Naive thymus-derived CD4-positive, alpha-beta T cell (primary cell): ENCODE data around the gene DNAJA2. TPM values are rescaled to one million over a fixed set of nuclear protein-coding genes. Genes with fewer than 3 reads are reported as not detected.
A peak's percentile ranks its signal among the peaks of the same experiment; 100 is the strongest.
"Not testable (repeated sequence)": the region's sequence is repeated elsewhere in the genome, so short reads cannot be mapped to it uniquely, and the experiment has no call there.

ENCODE experiments used
- ATAC-seq: fragments of 150-1000 bp; cut with Tn5 transposase; 2 replicates; pipeline ENCODE4 v1.10.0; 2021; ENCODE audit warnings: mild to moderate bottlenecking, moderate library complexity
- CTCF ChIA-PET: fragments of 350-600 bp; sonication (Branson Sonifier 250); formaldehyde crosslinking; loops from one replicate; lab custom pipeline; 2021; ENCODE audit warnings: antibody characterized with exemption; lab: Charles Lee
- POLR2A ChIA-PET: fragments of 350-600 bp; sonication (Branson Sonifier 250); formaldehyde crosslinking; loops from one replicate; lab custom pipeline; 2021; ENCODE audit warnings: antibody characterized with exemption, inconsistent platforms; lab: Charles Lee
- DNase-seq, 9 donors: peaks; one replicate each; pipeline versions ENCODE4 v3.0.0 to v3.0.0-alpha.2; 2020 to 2022; ENCODE audit warnings: mixed read lengths in 1 of 9
- H3K27ac ChIP-seq: one replicate; pipeline ENCODE4 v1.7.0; 2013; ENCODE audit warnings: mild to moderate bottlenecking, low read depth, low read length, moderate library complexity
- H3K27me3 ChIP-seq, 2 donors: one replicate each; pipeline ENCODE4 v1.7.0; 2013; ENCODE audit warnings: low read length in 2 of 2, mild to moderate bottlenecking in 2 of 2, moderate library complexity in 2 of 2; ENCODE audit not compliant: control insufficient read depth in 2 of 2, insufficient read depth in 2 of 2
- H3K36me3 ChIP-seq, 3 experiments: 1 replicate in 2 of 3; 2 replicates in 1 of 3; pipeline ENCODE4 v1.7.0; 2013; ENCODE audit warnings: low read length in 3 of 3, mild to moderate bottlenecking in 3 of 3, moderate library complexity in 1 of 3; ENCODE audit not compliant: insufficient read depth in 3 of 3, control insufficient read depth in 2 of 3
- H3K4me1 ChIP-seq, 2 donors: one replicate each; pipeline ENCODE4 v1.7.0; 2013; ENCODE audit warnings: low read length in 2 of 2, mild to moderate bottlenecking in 2 of 2, moderate library complexity in 1 of 2; ENCODE audit not compliant: control insufficient read depth in 2 of 2, insufficient read depth in 2 of 2
- H3K4me3 ChIP-seq: 2 replicates; pipeline ENCODE4 v1.7.0; 2013; ENCODE audit warnings: mild to moderate bottlenecking, low read length
- H3K9me3 ChIP-seq, 3 experiments: 1 replicate in 2 of 3; 2 replicates in 1 of 3; pipeline ENCODE4 v1.7.0; 2013; ENCODE audit warnings: low read length in 3 of 3; ENCODE audit not compliant: control insufficient read depth in 2 of 3
- H3K27ac Mint-ChIP-seq, 9 donors: one replicate each; pipeline ENCODE4 v1.8.0; 2020 to 2022; ENCODE audit warnings: mixed read lengths in 9 of 9, mild to moderate bottlenecking in 8 of 9, moderate library complexity in 5 of 9, inconsistent platforms in 2 of 9
- H3K27me3 Mint-ChIP-seq, 5 donors: one replicate each; pipeline ENCODE4 v1.8.0; 2021 to 2022; ENCODE audit warnings: mixed read lengths in 5 of 5, mild to moderate bottlenecking in 1 of 5
- H3K36me3 Mint-ChIP-seq, 5 donors: one replicate each; pipeline ENCODE4 v1.8.0; 2020 to 2022; ENCODE audit warnings: mixed read lengths in 5 of 5, mild to moderate bottlenecking in 3 of 5, inconsistent platforms in 1 of 5
- H3K4me1 Mint-ChIP-seq, 7 donors: one replicate each; pipeline ENCODE4 v1.8.0; 2020 to 2022; ENCODE audit warnings: mixed read lengths in 7 of 7, mild to moderate bottlenecking in 3 of 7, inconsistent platforms in 1 of 7
- H3K4me3 Mint-ChIP-seq, 10 donors: one replicate each; pipeline ENCODE4 v1.8.0; 2020 to 2022; ENCODE audit warnings: mild to moderate bottlenecking in 10 of 10, mixed read lengths in 10 of 10, moderate library complexity in 6 of 10, inconsistent platforms in 2 of 10
- H3K9me3 Mint-ChIP-seq, 11 donors: one replicate each; pipeline ENCODE4 v1.8.0; 2020 to 2022; ENCODE audit warnings: mixed read lengths in 11 of 11, mild to moderate bottlenecking in 4 of 11, inconsistent platforms in 1 of 11, moderate library complexity in 1 of 11
- intact Hi-C, 2 donors: fragments of 100-400 bp; cut with micrococcal nuclease; formaldehyde crosslinking; loops; one replicate each; pipeline ENCODE4 v1.15.1; 2023
- polyA plus RNA-seq, 2 donors: library from polyadenylated mRNA; unstranded; fragments of 300-500 nt; fragmentation: Illumina TruSeq; gene quantifications; one replicate each; pipeline ENCODE4 v1.2.3, GENCODE V29; 2021
- total RNA-seq, 6 experiments: library from RNA in 5 of 6; stranded (reverse) in 5 of 6; gene quantifications; 1 replicate in 5 of 6; 2 replicates in 1 of 6; pipeline ENCODE4 v1.2.3 and lab custom pipeline; 2021 to 2026

DNAJA2 gene
- total and polyA plus RNA-seq, 7 experiments from 2014 or later = 59.4 to 98.2 (median 66.1) TPM

DNA sequence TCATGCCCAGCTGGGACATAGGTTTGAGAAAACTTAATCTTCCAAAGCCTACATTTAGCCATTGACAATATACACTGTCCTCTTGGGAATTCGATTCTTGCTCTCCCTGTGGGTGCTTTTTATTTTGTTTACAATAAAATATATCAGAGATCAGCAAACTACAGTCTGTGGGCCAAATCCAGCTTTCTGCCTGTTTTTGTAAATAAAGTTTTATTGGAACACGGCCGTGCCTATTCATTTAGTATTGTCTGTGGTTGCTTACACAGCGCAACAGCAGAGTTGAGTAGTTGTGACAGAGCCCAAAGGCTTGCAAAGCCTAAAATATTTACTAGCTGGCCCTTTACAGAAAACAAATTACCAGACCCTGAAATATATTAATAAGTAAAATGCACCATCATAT lies 39.7 kb upstream of the DNAJA2 start:
- Histone ChIP-seq H3K27me3 (no peaks in the 10 kb centered on the region), H3K9me3 (no peaks in the 10 kb centered on the region), H3K36me3 (no peaks in the 10 kb centered on the region), H3K27ac (no peak overlapping the region), H3K4me1 (peaks cover 0 to 15% of the 10 kb centered on the region in 2 donors), H3K4me3 (no peak overlapping the region)
- H3K4me1 Mint-ChIP-seq = peaks cover 6 to 22% (median 11%) of the 10 kb centered on the region in 7 donors
- ATAC-seq (no peak), DNase-seq (no peak)
- H3K4me3 Mint-ChIP-seq = no peak overlapping the region
- H3K27ac Mint-ChIP-seq = no peak overlapping the region
- intact Hi-C loops = no loop called here
- peaks cover 0 to 2% (median 0%) of the 10 kb centered on the region in 11 donors for H3K9me3 Mint-ChIP-seq
- ChIA-PET CTCF (no interaction called here), POLR2A (no interaction called here)
- H3K27me3 Mint-ChIP-seq = peaks cover 0 to 3% (median 0%) of the 10 kb centered on the region in 5 donors
- H3K36me3 Mint-ChIP-seq = no peaks in the 10 kb centered on the region

DNA sequence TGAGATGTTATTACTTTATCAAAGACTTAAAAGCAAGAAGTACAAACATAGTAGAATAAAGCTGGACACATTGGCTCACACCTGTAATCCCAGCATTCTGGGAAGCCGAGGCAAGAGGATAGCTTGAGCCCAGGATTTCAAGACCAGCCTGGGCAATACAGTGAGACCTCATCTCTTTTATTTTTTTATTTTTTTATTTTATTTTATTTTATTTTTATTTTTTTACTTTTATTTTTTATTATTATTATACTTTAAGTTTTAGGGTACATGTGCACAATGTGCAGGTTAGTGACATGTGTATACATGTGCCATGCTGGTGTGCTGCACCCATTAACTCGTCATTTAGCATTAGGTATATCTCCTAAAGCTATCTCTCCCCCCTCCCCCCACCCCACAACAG lies 37.3 kb upstream of the DNAJA2 start:
- intact Hi-C loops, H3K27me3 Mint-ChIP-seq, H3K27ac ChIP-seq, H3K9me3 Mint-ChIP-seq, H3K4me3 ChIP-seq, CTCF ChIA-PET, H3K27ac Mint-ChIP-seq, H3K36me3 ChIP-seq, H3K4me3 Mint-ChIP-seq, ATAC-seq, DNase-seq, H3K4me1 Mint-ChIP-seq, H3K36me3 Mint-ChIP-seq, POLR2A ChIA-PET, H3K27me3 ChIP-seq, H3K9me3 ChIP-seq, H3K4me1 ChIP-seq: not testable (repeated sequence)

DNA sequence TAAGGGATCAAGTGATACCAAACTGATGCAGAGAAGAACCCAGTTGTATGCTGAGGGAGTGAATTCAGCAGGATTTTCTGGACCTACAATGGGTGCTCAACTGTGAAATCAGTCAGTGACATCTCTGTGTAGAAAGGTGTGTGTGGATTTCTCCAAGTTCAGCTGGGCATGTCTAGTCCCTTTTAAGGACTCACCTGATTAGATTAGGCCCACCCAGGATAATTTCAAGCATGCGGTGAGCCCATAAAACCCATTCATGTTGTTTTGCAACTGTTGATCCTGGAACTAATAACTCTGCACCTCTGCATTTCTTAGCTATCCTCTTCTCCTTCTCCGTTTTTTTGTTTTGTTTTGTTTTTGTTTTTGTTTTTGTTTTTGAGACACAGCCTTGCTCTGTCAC lies 35.1 kb upstream of the DNAJA2 start:
- POLR2A ChIA-PET = interaction anchor here (0.6 kb wide), 1 partner anchor 266 kb away, joined by 3 read pairs; no protein-coding TSS in a partner anchor

DNA sequence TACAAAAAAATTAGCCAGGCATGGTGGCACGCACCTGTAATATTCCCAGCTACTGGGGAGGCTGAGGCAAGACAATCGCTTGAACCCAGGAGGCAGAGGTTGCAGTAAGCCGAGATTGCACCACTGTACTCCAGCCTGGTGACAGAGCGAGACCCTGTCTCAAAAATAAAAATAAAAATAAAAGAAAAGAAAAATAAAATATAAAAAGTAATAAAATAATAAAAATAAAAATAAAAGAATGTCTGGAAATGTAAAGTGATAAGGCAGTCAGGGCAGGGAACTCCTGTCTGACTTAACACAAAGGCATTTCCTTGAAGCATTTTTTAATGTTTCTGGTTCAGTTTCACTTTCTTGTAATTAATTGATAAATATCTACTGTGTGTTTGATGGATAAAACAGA lies 34.7 kb upstream of the DNAJA2 start:
- H3K4me3 Mint-ChIP-seq = no peak overlapping the region
- POLR2A ChIA-PET = no interaction called here
- ATAC-seq (no peak), DNase-seq (no peak)
- Histone ChIP-seq H3K36me3 (no peaks in the 10 kb centered on the region), H3K4me3 (no peak overlapping the region), H3K27ac (no peak overlapping the region), H3K9me3 (no peaks in the 10 kb centered on the region), H3K27me3 (no peaks in the 10 kb centered on the region), H3K4me1 (no peaks in the 10 kb centered on the region)
- H3K27ac Mint-ChIP-seq = peak overlapping the region in 1 of 9 donors; percentile 41
- no peaks in the 10 kb centered on the region for H3K36me3 Mint-ChIP-seq
- CTCF ChIA-PET = no interaction called here
- intact Hi-C loops = no loop called here
- H3K27me3 Mint-ChIP-seq = peaks cover 0 to 3% (median 0%) of the 10 kb centered on the region in 5 donors
- peaks cover 0 to 2% (median 0%) of the 10 kb centered on the region in 7 donors for H3K4me1 Mint-ChIP-seq
- peaks cover 0 to 3% (median 0%) of the 10 kb centered on the region in 11 donors for H3K9me3 Mint-ChIP-seq

More for the DNA sequence above, 35.1 kb upstream of the DNAJA2 start:
- CTCF ChIA-PET = no interaction called here
- Histone ChIP-seq H3K9me3 (no peaks in the 10 kb centered on the region), H3K4me3 (no peak overlapping the region), H3K4me1 (no peaks in the 10 kb centered on the region), H3K36me3 (no peaks in the 10 kb centered on the region), H3K27me3 (no peaks in the 10 kb centered on the region), H3K27ac (no peak overlapping the region)
- peaks cover 0 to 2% (median 0%) of the 10 kb centered on the region in 7 donors for H3K4me1 Mint-ChIP-seq
- ATAC-seq = no peak
- H3K36me3 Mint-ChIP-seq = no peaks in the 10 kb centered on the region
- intact Hi-C loops = no loop called here
- H3K27me3 Mint-ChIP-seq = peaks cover 0 to 3% (median 2%) of the 10 kb centered on the region in 5 donors
- no peak for DNase-seq
- peaks cover 0 to 3% (median 0%) of the 10 kb centered on the region in 11 donors for H3K9me3 Mint-ChIP-seq
- H3K4me3 Mint-ChIP-seq = no peak overlapping the region
- peak overlapping the region in 1 of 9 donors; percentile 41 for H3K27ac Mint-ChIP-seq

DNA sequence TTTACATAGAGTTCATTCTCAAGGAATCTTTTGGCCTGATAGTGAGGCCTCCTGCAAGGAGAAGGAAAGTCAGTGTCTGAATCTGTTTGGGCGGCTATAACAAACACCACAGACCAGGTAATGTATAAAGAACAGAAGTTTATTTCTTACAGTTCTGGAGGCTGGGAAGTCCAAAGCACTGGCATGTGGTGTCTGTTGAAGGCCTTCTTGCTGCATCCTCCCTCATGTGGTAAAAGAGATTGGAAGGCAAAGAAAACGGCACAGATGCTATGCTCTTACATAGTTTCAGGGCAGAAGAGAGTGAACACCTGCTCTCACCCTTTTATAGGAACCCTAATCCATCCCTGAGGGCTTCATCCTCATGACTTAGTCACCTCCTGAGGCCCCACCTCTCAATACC lies 31.2 kb upstream of the DNAJA2 start:
- Histone ChIP-seq H3K27me3 (no peaks in the 10 kb centered on the region), H3K4me3 (no peak overlapping the region), H3K4me1 (no peaks in the 10 kb centered on the region), H3K9me3 (no peaks in the 10 kb centered on the region), H3K36me3 (no peaks in the 10 kb centered on the region), H3K27ac (no peak overlapping the region)
- POLR2A ChIA-PET = no interaction called here
- DNase-seq (no peak), ATAC-seq (no peak)
- intact Hi-C loops = no loop called here
- H3K36me3 Mint-ChIP-seq = no peaks in the 10 kb centered on the region
- no peak overlapping the region for H3K4me3 Mint-ChIP-seq
- peak overlapping the region in 1 of 9 donors; percentile 28 for H3K27ac Mint-ChIP-seq
- CTCF ChIA-PET = interaction anchor here (0.7 kb wide), 1 partner anchor 28 kb away, joined by 5 read pairs; no protein-coding TSS in a partner anchor
- peaks cover 0 to 3% (median 0%) of the 10 kb centered on the region in 11 donors for H3K9me3 Mint-ChIP-seq
- H3K27me3 Mint-ChIP-seq = peaks cover 0 to 3% (median 0%) of the 10 kb centered on the region in 5 donors
- peaks cover 0 to 2% (median 0%) of the 10 kb centered on the region in 7 donors for H3K4me1 Mint-ChIP-seq

GRCh38 chr16:47000066-47000465 lies 26.6 kb upstream of the DNAJA2 start:
- H3K27me3 ChIP-seq, intact Hi-C loops, H3K4me1 ChIP-seq, ATAC-seq, H3K36me3 ChIP-seq, DNase-seq, H3K36me3 Mint-ChIP-seq, H3K9me3 Mint-ChIP-seq, POLR2A ChIA-PET, H3K4me3 ChIP-seq, H3K27ac Mint-ChIP-seq, H3K4me3 Mint-ChIP-seq, H3K27me3 Mint-ChIP-seq, H3K4me1 Mint-ChIP-seq, CTCF ChIA-PET, H3K9me3 ChIP-seq, H3K27ac ChIP-seq: not testable (repeated sequence)

DNA sequence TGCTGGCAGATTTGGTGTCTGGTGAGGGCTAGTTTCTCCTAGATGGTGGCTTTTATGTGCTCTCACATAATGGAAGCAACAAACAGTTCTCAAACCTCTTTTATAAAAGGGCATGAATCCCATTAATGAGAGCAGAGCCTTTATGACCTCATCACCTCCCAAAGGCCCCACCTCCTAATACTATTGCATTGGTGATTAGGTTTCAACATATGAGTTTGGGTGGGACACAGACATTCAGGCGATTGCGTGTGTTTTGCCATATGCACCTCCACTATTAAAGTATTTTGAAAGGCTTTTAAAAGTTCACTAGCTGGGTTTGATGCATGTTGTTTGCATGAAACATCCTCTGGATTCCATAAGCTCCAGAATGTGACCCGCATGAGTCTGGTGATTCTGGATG lies 24.4 kb upstream of the DNAJA2 start:
- no peak for DNase-seq
- intact Hi-C loops = no loop called here
- no peak overlapping the region for H3K4me3 Mint-ChIP-seq
- no peak for ATAC-seq
- no peak overlapping the region for H3K4me3 ChIP-seq
- H3K27me3 ChIP-seq = no peaks in the 10 kb centered on the region
- no peaks in the 10 kb centered on the region for H3K36me3 Mint-ChIP-seq
- H3K36me3 ChIP-seq = no peaks in the 10 kb centered on the region
- no peak overlapping the region for H3K27ac ChIP-seq
- H3K27me3 Mint-ChIP-seq = peaks cover 0 to 3% (median 0%) of the 10 kb centered on the region in 5 donors
- H3K27ac Mint-ChIP-seq = no peak overlapping the region
- H3K4me1 Mint-ChIP-seq = peaks cover 0 to 7% (median 0%) of the 10 kb centered on the region in 7 donors
- CTCF ChIA-PET = interaction anchor here (0.6 kb wide), 1 partner anchor 11 kb away, joined by 3 read pairs; no protein-coding TSS in a partner anchor
- no peaks in the 10 kb centered on the region for H3K9me3 Mint-ChIP-seq
- H3K4me1 ChIP-seq = no peaks in the 10 kb centered on the region
- H3K9me3 ChIP-seq = no peaks in the 10 kb centered on the region
- POLR2A ChIA-PET = no interaction called here
